GM23248 (cell line): ENCODE measurements around the gene STX4. TPM values are rescaled to one million over a fixed set of nuclear protein-coding genes. Genes with fewer than 3 reads are reported as not detected.

ENCODE experiments used
- DNase-seq: peaks from one replicate; pipeline ENCODE4 v3.0.0-alpha.2; 2015
- H2AFZ ChIP-seq: fragments of 200-600 bp; sonication (generic); 2 replicates; pipeline ENCODE4 v1.6.1; 2016; ENCODE audit warnings: antibody characterized with exemption
- H3F3A ChIP-seq: fragments of 200-600 bp; sonication (generic); 2 replicates; pipeline ENCODE4 v1.6.1; 2016; ENCODE audit warnings: mild to moderate bottlenecking, antibody characterized with exemption, mixed run types; ENCODE audit not compliant: insufficient read depth
- H3K27ac ChIP-seq: fragments of 200-600 bp; sonication (generic); 2 replicates; pipeline ENCODE4 v1.5.1; 2016; ENCODE audit warnings: mild to moderate bottlenecking
- H3K27me3 ChIP-seq: fragments of 200-600 bp; sonication (generic); replicated peaks from 2 replicates; pipeline ENCODE4 v1.6.1; 2016; ENCODE audit warnings: mild to moderate bottlenecking; ENCODE audit not compliant: insufficient read depth
- H3K36me3 ChIP-seq: fragments of 200-600 bp; sonication (generic); 2 replicates; pipeline ENCODE4 v1.6.1; 2016; ENCODE audit warnings: low read depth, mild to moderate bottlenecking
- H3K4me1 ChIP-seq: fragments of 200-600 bp; sonication (generic); 2 replicates; pipeline ENCODE4 v1.6.1; 2016; ENCODE audit warnings: mild to moderate bottlenecking; ENCODE audit not compliant: insufficient read depth
- H3K4me2 ChIP-seq: fragments of 200-600 bp; sonication (generic); one replicate; pipeline ENCODE4 v1.6.1; 2016; ENCODE audit warnings: mild to moderate bottlenecking; ENCODE audit not compliant: unreplicated experiment
- H3K4me3 ChIP-seq: fragments of 200-600 bp; sonication (generic); 2 replicates; pipeline ENCODE4 v1.5.1; 2016; ENCODE audit warnings: mild to moderate bottlenecking
- H3K79me2 ChIP-seq: fragments of 200-600 bp; sonication (generic); 2 replicates; pipeline ENCODE4 v1.6.1; 2016; ENCODE audit warnings: mild to moderate bottlenecking; ENCODE audit not compliant: insufficient read depth
- H3K9ac ChIP-seq: fragments of 200-600 bp; sonication (generic); 2 replicates; pipeline ENCODE4 v1.6.1; 2016; ENCODE audit warnings: mild to moderate bottlenecking
- H3K9me2 ChIP-seq: fragments of 200-600 bp; sonication (generic); 2 replicates; pipeline ENCODE4 v1.6.1; 2016; ENCODE audit warnings: mixed run types, mild to moderate bottlenecking, moderate library complexity; ENCODE audit not compliant: insufficient read depth
- H3K9me3 ChIP-seq: fragments of 200-600 bp; sonication (generic); one replicate; pipeline ENCODE4 v1.6.1; 2017; ENCODE audit warnings: low read depth
- H4K20me1 ChIP-seq: fragments of 200-600 bp; sonication (generic); 2 replicates; pipeline ENCODE4 v1.6.0; 2016; ENCODE audit not compliant: insufficient read depth
- EZH2 ChIP-seq: fragments of 200-600 bp; sonication (generic); IDR thresholded peaks from 2 replicates; pipeline ENCODE4 v1.6.1; 2018; ENCODE audit warnings: antibody characterized with exemption, mild to moderate bottlenecking; ENCODE audit not compliant: insufficient read depth, poor library complexity, severe bottlenecking
- EZH2phosphoT487 ChIP-seq: fragments of 200-600 bp; sonication (generic); IDR thresholded peaks from 2 replicates; pipeline ENCODE4 v1.6.1; 2018; ENCODE audit warnings: antibody characterized with exemption, moderate library complexity, mild to moderate bottlenecking, low read depth; ENCODE audit not compliant: insufficient read depth
- WGBS, 2 experiments: methylation state at CpG; one replicate each; pipeline ENCODE4 v1.1.6; 2015 to 2017; ENCODE audit warnings: low lambda C conversion rate in 2 of 2, low coverage in 1 of 2; ENCODE audit errors: missing lambda C conversion rate in 2 of 2; 5-methylcytosine and 5-hydroxymethylcytosine counted together
- in situ Hi-C: fragments of 300-500 bp; cut with MboI; formaldehyde crosslinking; loops from 2 replicates; pipeline ENCODE4 v1.15.0; 2020
- polyA plus RNA-seq: library from polyadenylated mRNA; unstranded; fragments of >200 nt; fragmentation: Nextera tagmentation; extraction: Ambion mirVana; gene quantifications from 2 replicates; pipeline ENCODE4 v1.2.1, GENCODE V29; 2016
- total RNA-seq: library from RNA; depleted of rRNA; stranded (reverse); fragments of >200 nt; shearing (Covaris generic); gene quantifications from 2 replicates; pipeline ENCODE4 v1.2.3, GENCODE V29; 2014

Gene STX4
- total and polyA plus RNA-seq, 2 experiments from 2014 or later: 24.9 to 52.1 TPM

- Histone ChIP-seq H3K9ac (no peak overlapping the region), H3K27me3 (no peaks in the 10 kb centered on the region), H3K79me2 (no peaks in the 10 kb centered on the region), H3K27ac (no peak overlapping the region), H4K20me1 (no peaks in the 10 kb centered on the region), H3K9me3 (no peaks in the 10 kb centered on the region), H3K9me2 (no peaks in the 10 kb centered on the region), H3K4me2 (no peak overlapping the region), H3K4me3 (no peak overlapping the region), H3K36me3 (no peaks in the 10 kb centered on the region), H3K4me1 (peaks cover 7% of the 10 kb centered on the region), H3F3A (no peaks in the 10 kb centered on the region), H2AFZ (no peak overlapping the region)
- TF ChIP-seq EZH2phosphoT487: no peak
- no peak for TF ChIP-seq EZH2
- in situ Hi-C loops: loop anchor here (25.0 kb wide), 1 partner anchor 448 kb away; the partner anchor contains the start of genes COX6A2 and ZNF843
- 71 to 72% methylated on average over 21 to 23 of the region's 23 CpGs for WGBS, 2 experiments
- DNase-seq: no peak
Observed at GRCh38 chr16:30989469-30990047, 43.8 kb upstream of the STX4 start.

GRCh38 chr16:30990105-30990504 lies 43.3 kb upstream of the STX4 start:
- H3K27me3 ChIP-seq: no peaks in the 10 kb centered on the region
- H3K27ac ChIP-seq: no peak overlapping the region
- H3K9me2 ChIP-seq: no peaks in the 10 kb centered on the region
- H2AFZ ChIP-seq: no peak overlapping the region
- peaks cover 5% of the 10 kb centered on the region for H3F3A ChIP-seq
- WGBS, 2 experiments: 69 to 80% methylated on average over 11 to 12 of the region's 12 CpGs
- no peak overlapping the region for H3K9ac ChIP-seq
- H4K20me1 ChIP-seq: no peaks in the 10 kb centered on the region
- no peak overlapping the region for H3K4me2 ChIP-seq
- in situ Hi-C loops: loop anchor here (25.0 kb wide), 1 partner anchor 447 kb away; the partner anchor contains the start of genes COX6A2 and ZNF843
- no peak overlapping the region for H3K4me3 ChIP-seq
- DNase-seq: no peak
- no peaks in the 10 kb centered on the region for H3K36me3 ChIP-seq
- no peaks in the 10 kb centered on the region for H3K79me2 ChIP-seq
- H3K9me3 ChIP-seq: no peaks in the 10 kb centered on the region
- no peak for TF ChIP-seq EZH2
- TF ChIP-seq EZH2phosphoT487: no peak
- H3K4me1 ChIP-seq: peaks cover 7% of the 10 kb centered on the region

DNA sequence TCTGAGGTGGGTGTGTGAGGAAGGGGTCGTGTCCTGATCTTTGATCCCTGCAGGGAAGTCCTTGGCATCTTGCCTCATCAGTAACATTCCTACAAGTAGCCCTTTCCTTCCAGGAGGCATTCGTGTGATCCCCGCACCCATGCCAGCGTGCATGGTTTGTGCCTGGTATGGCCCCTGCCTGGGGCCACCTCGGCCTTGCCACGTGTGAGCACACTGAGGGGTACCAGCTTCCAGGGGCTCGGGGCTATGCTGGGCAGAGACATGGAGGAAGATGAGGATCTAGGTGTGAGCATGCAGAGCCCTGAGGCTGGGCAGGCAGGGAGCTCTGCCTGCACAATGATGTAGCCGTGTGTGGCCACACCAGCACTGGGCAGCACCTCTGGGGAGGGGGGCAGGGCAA lies 42.3 kb upstream of the STX4 start:
- WGBS, 2 experiments: 79 to 81% methylated on average over 8 of the region's 8 CpGs
- in situ Hi-C loops: loop anchor here (25.0 kb wide), 1 partner anchor 446 kb away; the partner anchor contains the start of genes COX6A2 and ZNF843
- no peaks in the 10 kb centered on the region for H4K20me1 ChIP-seq

DNA sequence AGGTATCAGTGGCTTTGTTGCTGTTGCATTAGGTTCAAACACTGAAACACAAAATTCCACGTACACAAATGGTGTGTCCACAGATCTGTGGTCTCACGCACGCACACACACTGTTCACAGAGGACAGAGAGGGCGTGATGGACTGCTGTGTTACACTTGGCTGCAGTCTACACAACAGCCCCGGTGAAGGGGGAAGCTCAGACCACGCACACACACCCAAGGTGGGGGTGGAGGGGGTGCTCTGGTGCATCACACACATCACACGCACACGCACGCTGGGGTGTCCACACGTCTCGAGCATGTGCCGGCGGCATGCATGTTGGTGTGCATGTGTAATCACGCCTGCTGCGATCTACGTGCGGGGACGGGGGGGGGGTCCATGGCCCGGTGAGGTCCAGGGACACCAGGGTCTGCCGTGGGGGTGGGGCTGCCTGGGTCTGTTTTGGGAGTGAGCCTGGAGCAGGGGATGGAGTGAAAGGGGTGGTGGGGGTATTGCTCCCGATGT lies 41.0 kb upstream of the STX4 start:
- H3K9ac ChIP-seq: no peak overlapping the region
- no peak for TF ChIP-seq EZH2
- no peak for TF ChIP-seq EZH2phosphoT487
- WGBS, 2 experiments: 94 to 96% methylated on average over 16 to 21 of the region's 21 CpGs
- no peaks in the 10 kb centered on the region for H3K79me2 ChIP-seq
- H4K20me1 ChIP-seq: no peaks in the 10 kb centered on the region
- H3K36me3 ChIP-seq: no peaks in the 10 kb centered on the region
- no peak overlapping the region for H3K4me2 ChIP-seq
- H3K9me3 ChIP-seq: no peaks in the 10 kb centered on the region
- no peaks in the 10 kb centered on the region for H3K9me2 ChIP-seq
- peaks cover 7% of the 10 kb centered on the region for H3F3A ChIP-seq
- no peak overlapping the region for H3K4me3 ChIP-seq
- H2AFZ ChIP-seq: no peak overlapping the region
- H3K27ac ChIP-seq: no peak overlapping the region
- H3K4me1 ChIP-seq: peaks cover 6% of the 10 kb centered on the region
- no peak for DNase-seq
- no peaks in the 10 kb centered on the region for H3K27me3 ChIP-seq
- in situ Hi-C loops: loop anchor here (25.0 kb wide), 1 partner anchor 445 kb away; the partner anchor contains the start of genes COX6A2 and ZNF843

More for the DNA sequence above, 42.3 kb upstream of the STX4 start:
- no peak for DNase-seq
- H3K4me3 ChIP-seq: no peak overlapping the region
- no peaks in the 10 kb centered on the region for H3K9me2 ChIP-seq
- peaks cover 7% of the 10 kb centered on the region for H3F3A ChIP-seq
- no peaks in the 10 kb centered on the region for H3K9me3 ChIP-seq
- no peak for TF ChIP-seq EZH2phosphoT487
- TF ChIP-seq EZH2: no peak
- H2AFZ ChIP-seq: no peak overlapping the region
- no peaks in the 10 kb centered on the region for H3K79me2 ChIP-seq
- no peaks in the 10 kb centered on the region for H3K27me3 ChIP-seq
- no peak overlapping the region for H3K4me2 ChIP-seq
- no peaks in the 10 kb centered on the region for H3K36me3 ChIP-seq
- no peak overlapping the region for H3K9ac ChIP-seq
- H3K27ac ChIP-seq: no peak overlapping the region
- H3K4me1 ChIP-seq: peaks cover 2% of the 10 kb centered on the region; the same call in 1 of the 2 replicates
